Kidney glomerular epithelial cell (primary cell): Measurements from ENCODE around the gene BFSP2.
"Not testable (repeated sequence)": the region's sequence is repeated elsewhere in the genome, so short reads cannot be mapped to it uniquely, and the experiment has no call there.

Experiments
- DNase-seq: peaks from one replicate; lab custom pipeline; 2025; lab: John Stamatoyannopoulos, UW

Gene BFSP2

DNA sequence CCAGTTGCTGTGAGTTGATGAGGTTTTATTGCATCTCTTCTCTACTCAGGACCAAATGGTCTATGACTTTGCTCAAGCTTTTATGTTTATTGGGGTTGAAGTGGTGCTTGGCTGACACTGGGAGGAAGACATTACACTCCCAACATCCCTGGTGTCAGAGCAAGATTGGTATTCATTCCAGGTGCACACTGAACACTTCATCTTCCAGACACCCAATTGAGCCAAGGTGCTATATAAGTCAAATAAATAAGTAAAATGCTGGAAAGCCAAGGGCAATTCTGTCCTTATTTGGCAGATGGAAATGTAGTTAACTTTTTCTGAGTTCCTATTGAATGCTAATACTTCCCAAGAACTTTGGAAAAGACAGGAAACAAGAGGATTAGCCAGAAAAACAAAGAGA lies 120.4 kb downstream of the BFSP2 start:
- no peak for DNase-seq

DNA sequence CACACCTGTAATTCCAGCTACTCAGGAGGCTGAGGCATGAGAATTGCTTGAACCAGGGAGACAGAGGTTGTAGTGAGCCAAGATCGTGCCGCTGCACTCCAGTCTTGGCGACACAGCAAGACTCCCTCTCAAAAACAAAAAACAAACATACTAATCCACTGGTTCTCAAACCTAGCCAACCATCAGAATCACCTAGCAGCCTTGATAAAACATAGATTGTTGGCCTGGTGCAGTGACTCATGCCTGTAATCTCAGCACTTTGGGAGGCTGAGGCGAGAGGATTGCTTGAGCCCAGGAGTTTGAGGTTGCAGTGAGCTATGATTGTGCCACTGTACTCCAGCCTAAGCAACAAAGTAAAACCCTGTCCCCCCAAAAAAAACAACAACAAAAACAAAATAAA lies 121.1 kb downstream of the BFSP2 start:
- DNase-seq, result not testable (repeated sequence)

- DNase-seq, result no peak
These were observed 122.1 kb downstream of the BFSP2 start for GRCh38 chr3:133521946-133522345.

DNA sequence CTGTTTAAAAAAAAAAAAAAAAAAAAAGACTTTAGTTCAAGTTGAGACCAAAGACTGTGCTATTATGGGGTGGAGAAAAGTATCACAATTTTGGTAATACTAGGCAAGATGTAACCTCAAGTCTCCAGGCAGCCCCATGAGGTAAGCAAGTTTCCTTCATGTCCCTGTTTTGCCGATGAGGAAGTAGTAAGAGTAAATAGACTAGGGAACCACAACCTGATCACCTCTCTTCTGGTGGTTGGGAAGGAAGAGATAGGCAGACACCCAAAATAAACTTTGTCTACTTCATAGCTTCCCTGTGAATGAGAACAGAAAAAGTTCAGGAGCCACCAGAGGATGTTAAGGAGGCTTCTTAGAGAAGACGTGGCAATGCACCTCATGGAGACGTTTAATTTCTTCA lies 123.9 kb downstream of the BFSP2 start:
- not testable (repeated sequence) for DNase-seq
